C4-2B (cell line): Measurements from ENCODE around the gene SLC25A2.
A peak's percentile ranks its signal among the peaks of the same experiment; 100 is the strongest.
"Not testable (repeated sequence)": the region's sequence is repeated elsewhere in the genome, so short reads cannot be mapped to it uniquely, and the experiment has no call there.

Experiments used
- H3K27ac ChIP-seq: fragments of 450-650 bp; 2 replicates; pipeline ENCODE4 v1.5.1; 2017
- CTCF ChIP-seq: fragments of 450-650 bp; conservative IDR thresholded peaks from 2 replicates; pipeline ENCODE4 v1.5.1; 2017; ENCODE audit warnings: mild to moderate bottlenecking
- ZFX ChIP-seq: fragments of 450-650 bp; IDR thresholded peaks from 2 replicates; pipeline ENCODE4 v1.6.1; 2017

SLC25A2 gene

GRCh38 chr5:141303756-141304155 is at the start of gene SLC25A2:
TSS of gene SLC25A2 (minus strand) at chr5:141304049. CDS start at chr5:141303865, 184 bp downstream.
- TF ChIP-seq ZFX (no peak), CTCF (no peak)
- no peak within 1 kb of the TSS for H3K27ac ChIP-seq

- no peak overlapping the region for H3K27ac ChIP-seq
- no peak for TF ChIP-seq ZFX
- no peak for TF ChIP-seq CTCF
Observed at GRCh38 chr5:141351591-141351990, 47.7 kb upstream of the SLC25A2 start.

GRCh38 chr5:141349917-141350619 is 46.2 kb upstream of the SLC25A2 start, which contains the start of gene PCDHGB1:
TSS of gene PCDHGB1 (plus strand) at chr5:141350099. CDS start at chr5:141350261, 162 bp downstream.
- no peak within 1 kb of the TSS for H3K27ac ChIP-seq
- no peak for TF ChIP-seq ZFX
- peak; percentile 84 for TF ChIP-seq CTCF

GRCh38 chr5:141346017-141346416 is 42.2 kb upstream of the SLC25A2 start:
- H3K27ac ChIP-seq = not testable (repeated sequence)

GRCh38 chr5:141345327-141345726 is 41.5 kb upstream of the SLC25A2 start:
- no peak overlapping the region for H3K27ac ChIP-seq
- no peak for TF ChIP-seq ZFX
- peak; percentile 25 for TF ChIP-seq CTCF

- H3K27ac ChIP-seq = no peak overlapping the region
- TF ChIP-seq ZFX (no peak), CTCF (peak; percentile 35)
Observed at GRCh38 chr5:141343953-141344463, 40.2 kb upstream of the SLC25A2 start.

- TF ChIP-seq CTCF = peak; percentile 66
- TF ChIP-seq ZFX = no peak
- no peak within 1 kb of the TSS for H3K27ac ChIP-seq
Observed at GRCh38 chr5:141343242-141343952, 39.5 kb upstream of the SLC25A2 start, which contains the start of gene PCDHGA3. TSS of gene PCDHGA3 (plus strand) at chr5:141343829. CDS start at chr5:141344034, 205 bp downstream.
